GM21360 (cell line): Measurements from ENCODE around the gene CMC2.

Source experiments
- ATAC-seq: cut with Tn5 transposase; IDR thresholded peaks from one replicate; pipeline ENCODE4 v1.9.1; 2021; ENCODE audit warnings: mild to moderate bottlenecking, moderate library complexity; ENCODE audit not compliant: unreplicated experiment

The CMC2 gene

GRCh38 chr16:80936410-80936809, 70.3 kb downstream of the CMC2 start:
- ATAC-seq = no peak

- ATAC-seq = no peak
Observed at GRCh38 chr16:80935691-80936090, 71.0 kb downstream of the CMC2 start.

- ATAC-seq = no peak
Observed at GRCh38 chr16:80932708-80933095, 74.0 kb downstream of the CMC2 start.

DNA sequence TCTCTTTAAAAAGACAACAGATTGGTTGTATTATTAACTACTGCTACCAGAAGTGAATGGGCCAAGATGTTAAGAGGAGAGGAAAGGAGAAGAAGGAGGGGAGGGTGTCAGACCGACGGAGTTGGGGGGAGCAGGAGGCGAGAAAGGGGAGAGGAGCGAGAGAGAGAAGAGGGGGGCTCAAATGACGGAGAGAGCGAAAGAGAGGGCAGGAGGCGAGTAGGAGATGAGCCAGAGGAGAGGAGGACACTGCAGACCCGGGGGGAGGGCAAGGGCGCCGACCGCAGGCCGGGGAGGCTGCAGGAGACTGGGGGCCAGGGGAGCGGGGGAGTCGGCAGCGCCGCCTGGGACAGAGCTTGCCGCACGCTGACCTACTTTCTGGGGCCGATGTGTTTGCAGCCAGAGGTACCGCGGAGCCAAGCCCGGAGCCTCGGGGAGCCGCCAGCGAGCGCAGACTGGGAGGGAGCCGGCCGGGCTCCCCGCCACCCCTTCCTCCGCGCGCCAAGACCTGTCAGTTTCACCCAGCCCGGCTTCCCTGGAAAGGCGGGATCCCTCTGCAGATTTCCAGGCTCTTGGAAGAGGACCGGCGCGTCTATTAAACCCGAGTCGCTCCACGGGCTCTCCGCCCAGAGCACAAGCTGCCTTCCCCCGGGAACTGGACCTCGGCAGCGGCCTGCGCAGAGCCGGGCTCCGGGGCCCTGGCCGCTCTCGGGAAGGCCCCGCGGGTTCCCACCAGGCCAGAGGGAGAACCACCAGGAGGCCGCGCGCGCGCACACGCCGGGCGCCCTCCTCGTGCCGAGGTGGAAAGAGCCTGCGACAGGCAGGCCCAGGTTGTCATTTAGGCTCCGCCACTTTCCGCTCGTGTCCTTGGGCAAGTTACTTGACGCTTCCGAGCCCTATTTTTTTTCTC, 74.6 kb downstream of the CMC2 start:
- ATAC-seq = no peak

DNA sequence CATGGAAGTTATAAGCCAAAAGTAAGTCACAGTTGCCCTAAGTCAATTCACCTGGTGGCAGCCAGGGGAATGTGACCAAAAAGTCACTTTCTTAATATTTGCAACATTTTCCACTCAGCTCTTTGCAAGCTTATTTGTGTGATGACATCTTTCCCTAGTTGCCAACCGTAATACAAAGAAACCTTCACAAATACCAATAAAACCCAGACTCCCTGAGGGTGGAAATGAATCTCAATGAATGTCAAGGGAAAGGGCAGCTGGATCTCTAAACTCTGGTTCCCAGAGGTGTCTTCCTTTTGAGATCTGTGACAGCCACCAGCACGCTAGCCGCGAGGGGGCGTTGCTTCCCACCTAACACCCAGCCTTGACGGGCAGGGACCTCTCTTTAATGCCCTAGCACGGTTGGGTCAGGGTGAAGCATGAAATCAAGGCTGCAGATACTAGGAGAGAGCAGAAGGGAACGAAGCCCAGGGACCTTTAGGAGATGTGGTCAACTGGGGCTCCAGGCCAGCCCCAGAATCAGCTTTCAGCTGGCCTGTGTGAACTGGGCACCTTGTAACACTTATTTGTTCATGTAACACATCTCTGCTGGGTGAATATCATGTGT, 82.2 kb downstream of the CMC2 start:
- ATAC-seq = no peak

DNA sequence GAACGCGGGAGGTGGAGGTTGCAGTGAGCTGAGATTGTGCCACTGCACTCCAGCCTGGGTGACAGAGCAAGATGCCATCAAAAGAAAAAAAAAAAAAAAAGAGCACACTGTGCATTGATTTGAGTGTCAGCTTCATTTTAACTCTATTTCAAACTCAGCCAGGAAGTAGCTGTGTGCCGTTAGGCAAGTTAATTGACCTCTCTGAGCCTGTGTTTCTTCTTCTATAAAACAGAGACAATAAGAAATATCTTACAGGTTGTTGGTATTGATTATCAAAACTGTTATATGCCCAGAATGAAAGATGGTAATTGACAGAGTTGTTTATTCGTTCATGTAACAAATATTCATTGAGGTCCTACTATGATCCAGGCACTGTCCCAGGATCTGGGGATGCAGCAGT, 83.3 kb downstream of the CMC2 start:
- ATAC-seq = no peak
